ENCODE results near the gene CORO7.
A peak's percentile ranks its signal among the peaks of the same experiment; 100 is the strongest.

The CORO7 gene

GRCh38 chr16:4354512-4355409, 61.6 kb downstream of the CORO7 start:
- no peak for DNase-seq

GRCh38 chr16:4353675-4354074, 62.7 kb downstream of the CORO7 start:
- no peak overlapping the region for H3K27ac ChIP-seq
- H3K36me3 ChIP-seq, result peaks cover 8% of the 10 kb centered on the region
- no peak for DNase-seq
- H3K9me3 ChIP-seq (ENCODE audit: severe bottlenecking), result no peaks in the 10 kb centered on the region
- no peaks in the 10 kb centered on the region for H3K27me3 ChIP-seq (ENCODE audit: insufficient read depth, low read depth, severe bottlenecking)
- TF ChIP-seq, protein P1, sequence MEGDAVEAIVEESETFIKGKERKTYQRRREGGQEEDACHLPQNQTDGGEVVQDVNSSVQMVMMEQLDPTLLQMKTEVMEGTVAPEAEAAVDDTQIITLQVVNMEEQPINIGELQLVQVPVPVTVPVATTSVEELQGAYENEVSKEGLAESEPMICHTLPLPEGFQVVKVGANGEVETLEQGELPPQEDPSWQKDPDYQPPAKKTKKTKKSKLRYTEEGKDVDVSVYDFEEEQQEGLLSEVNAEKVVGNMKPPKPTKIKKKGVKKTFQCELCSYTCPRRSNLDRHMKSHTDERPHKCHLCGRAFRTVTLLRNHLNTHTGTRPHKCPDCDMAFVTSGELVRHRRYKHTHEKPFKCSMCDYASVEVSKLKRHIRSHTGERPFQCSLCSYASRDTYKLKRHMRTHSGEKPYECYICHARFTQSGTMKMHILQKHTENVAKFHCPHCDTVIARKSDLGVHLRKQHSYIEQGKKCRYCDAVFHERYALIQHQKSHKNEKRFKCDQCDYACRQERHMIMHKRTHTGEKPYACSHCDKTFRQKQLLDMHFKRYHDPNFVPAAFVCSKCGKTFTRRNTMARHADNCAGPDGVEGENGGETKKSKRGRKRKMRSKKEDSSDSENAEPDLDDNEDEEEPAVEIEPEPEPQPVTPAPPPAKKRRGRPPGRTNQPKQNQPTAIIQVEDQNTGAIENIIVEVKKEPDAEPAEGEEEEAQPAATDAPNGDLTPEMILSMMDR (IDR thresholded peaks at IDR 0.05; ENCODE audit: low read depth, low read length), result no peak
- no peak overlapping the region for H3K4me3 ChIP-seq (ENCODE audit: low read depth, low read length)

More at GRCh38 chr16:4354512-4355409, 61.6 kb downstream of the CORO7 start:
- H3K36me3 ChIP-seq, result peaks cover 4% of the 10 kb centered on the region
- no peaks in the 10 kb centered on the region for H3K9me3 ChIP-seq (ENCODE audit: severe bottlenecking)
- H3K27ac ChIP-seq, result no peak overlapping the region
- TF ChIP-seq, protein P1 (IDR thresholded peaks at IDR 0.05; ENCODE audit: low read depth, low read length), result no peak
- H3K27me3 ChIP-seq (ENCODE audit: insufficient read depth, low read depth, severe bottlenecking), result no peaks in the 10 kb centered on the region
- H3K4me3 ChIP-seq (ENCODE audit: low read depth, low read length), result no peak overlapping the region

DNA sequence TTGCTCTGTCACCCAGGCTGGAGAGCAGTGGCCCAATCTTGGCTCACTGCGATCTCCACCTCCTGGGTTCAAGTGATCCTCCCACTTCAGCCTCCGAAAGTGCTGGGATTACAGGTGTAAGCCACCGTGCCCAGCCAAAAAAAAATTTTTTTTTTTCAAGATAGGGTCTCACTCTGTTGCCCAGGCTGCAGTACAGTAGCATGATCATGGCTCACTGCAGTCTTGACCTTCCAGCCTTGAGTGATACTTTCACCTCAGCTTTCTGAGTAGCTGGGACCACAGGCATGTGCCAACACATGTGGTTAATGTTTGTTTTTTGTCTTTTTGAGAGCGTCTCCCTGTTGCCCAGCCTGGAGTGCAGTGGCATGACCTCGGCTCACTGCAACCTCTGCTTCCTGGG, 63.6 kb downstream of the CORO7 start:
- Histone ChIP-seq H3K27ac (no peak overlapping the region), H3K27me3 (ENCODE audit: insufficient read depth, low read depth, severe bottlenecking) (no peaks in the 10 kb centered on the region), H3K4me3 (ENCODE audit: low read depth, low read length) (no peak overlapping the region), H3K9me3 (ENCODE audit: severe bottlenecking) (no peaks in the 10 kb centered on the region), H3K36me3 (peaks cover 7% of the 10 kb centered on the region)
- DNase-seq, result no peak
- TF ChIP-seq, protein P1 (IDR thresholded peaks at IDR 0.05; ENCODE audit: low read depth, low read length), result no peak

DNA sequence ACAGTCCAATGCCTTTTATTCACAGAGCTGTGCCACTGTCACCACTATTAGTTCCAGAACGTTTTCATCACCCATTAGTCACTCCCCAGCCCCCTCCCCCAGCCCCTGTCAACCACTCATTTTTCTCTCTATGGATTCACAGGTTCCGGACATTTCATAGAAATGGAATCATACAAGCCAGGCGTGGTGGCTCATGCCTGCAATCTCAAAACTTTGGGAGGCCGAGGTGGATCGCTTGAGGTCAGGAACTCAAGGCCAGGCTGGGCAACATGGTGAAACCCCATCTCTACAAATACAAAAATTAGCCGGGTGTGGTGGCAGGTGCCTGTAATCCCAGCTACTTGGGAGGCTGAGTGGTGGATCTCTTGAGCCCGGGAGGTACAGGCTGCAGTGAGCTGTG, 64.5 kb downstream of the CORO7 start:
- Histone ChIP-seq H3K36me3 (peaks cover 9% of the 10 kb centered on the region), H3K4me3 (ENCODE audit: low read depth, low read length) (no peak overlapping the region), H3K27me3 (ENCODE audit: insufficient read depth, low read depth, severe bottlenecking) (no peaks in the 10 kb centered on the region), H3K27ac (no peak overlapping the region), H3K9me3 (ENCODE audit: severe bottlenecking) (no peaks in the 10 kb centered on the region)
- DNase-seq, result no peak
- TF ChIP-seq, protein P1 (IDR thresholded peaks at IDR 0.05; ENCODE audit: low read depth, low read length), result no peak

GRCh38 chr16:4350787-4351659, 65.4 kb downstream of the CORO7 start, which contains the start of gene PAM16:
TSS of gene PAM16 (minus strand) at chr16:4351321. CDS start at chr16:4351234, 87 bp downstream.
- TF ChIP-seq, protein P1 (IDR thresholded peaks at IDR 0.05; ENCODE audit: low read depth, low read length), result no peak
- DNase-seq, result peak; percentile 98

More at GRCh38 chr16:4350787-4351659, 65.4 kb downstream of the CORO7 start, which contains the start of gene PAM16:
- Histone ChIP-seq H3K36me3 (peaks cover 13% of the 10 kb centered on the region), H3K4me3 (ENCODE audit: low read depth, low read length) (peak within 1 kb of the TSS; percentile 85), H3K27ac (peak within 1 kb of the TSS; percentile 85), H3K9me3 (ENCODE audit: severe bottlenecking) (no peaks in the 10 kb centered on the region), H3K27me3 (ENCODE audit: insufficient read depth, low read depth, severe bottlenecking) (no peaks in the 10 kb centered on the region)
